Gastroesophageal sphincter (tissue), 4 donors: Measurements from ENCODE around the gene NR0B2. TPM values are rescaled to one million over a fixed set of nuclear protein-coding genes. Genes with fewer than 3 reads are reported as not detected.
A peak's percentile ranks its signal among the peaks of the same experiment; 100 is the strongest.

Source experiments
- ATAC-seq: fragments of 150-250 bp; one replicate; pipeline ENCODE4 v1.9.1; 2016; ENCODE audit warnings: mild to moderate bottlenecking, moderate library complexity
- H3K27ac ChIP-seq, 4 donors: fragments of 200-600 bp; sonication (generic) in 3 of 4; 1 replicate in 3 of 4; 2 replicates in 1 of 4; pipeline ENCODE4 v1.5.1; 2016 to 2019
- H3K27me3 ChIP-seq: fragments of 200-600 bp; sonication (generic); one replicate; pipeline ENCODE4 v1.5.1; 2019
- H3K36me3 ChIP-seq, 2 donors: fragments of 200-600 bp; sonication (generic); one replicate each; pipeline ENCODE4 v1.5.1; 2019; ENCODE audit warnings: control low read depth in 1 of 2
- H3K4me1 ChIP-seq, 3 donors: fragments of 200-600 bp; sonication (generic); 1 replicate in 2 of 3; 2 replicates in 1 of 3; pipeline ENCODE4 v1.5.1; 2016 to 2019; ENCODE audit warnings: control low read depth in 2 of 3
- H3K4me3 ChIP-seq, 2 donors: fragments of 200-600 bp; sonication (generic); one replicate each; pipeline ENCODE4 v1.5.1; 2019; ENCODE audit warnings: mild to moderate bottlenecking in 1 of 2, moderate library complexity in 1 of 2
- H3K9me3 ChIP-seq, 3 donors: fragments of 200-600 bp; sonication (generic); one replicate each; pipeline ENCODE4 v1.5.1; 2017 to 2019; ENCODE audit warnings: control low read depth in 2 of 3
- CTCF ChIP-seq, 4 experiments: fragments of 200-600 bp in 2 of 4; fragments of 450-650 bp in 2 of 4; sonication (generic) in 1 of 4; IDR thresholded peaks; one replicate each; pipeline ENCODE4 v1.5.1; 2017 to 2019; ENCODE audit warnings: antibody characterized with exemption in 4 of 4, mild to moderate bottlenecking in 2 of 4, moderate library complexity in 2 of 4
- EP300 ChIP-seq: sonication (generic); formaldehyde crosslinking; IDR thresholded peaks from one replicate; pipeline ENCODE4 v1.6.1; 2017; ENCODE audit warnings: antibody characterized with exemption, mild to moderate bottlenecking
- POLR2A ChIP-seq, 2 donors: fragments of 450-650 bp; IDR thresholded peaks; one replicate each; pipeline ENCODE4 v1.6.1; 2017; ENCODE audit warnings: antibody characterized with exemption in 2 of 2, mild to moderate bottlenecking in 2 of 2, moderate library complexity in 1 of 2
- POLR2AphosphoS5 ChIP-seq: sonication (generic); formaldehyde crosslinking; IDR thresholded peaks from one replicate; pipeline ENCODE4 v1.6.1; 2017; ENCODE audit warnings: antibody characterized with exemption
- WGBS, 2 donors: methylation state at CpG; one replicate each; pipeline ENCODE4 v1.1.5; 2018; ENCODE audit warnings: low coverage in 1 of 2; 5-methylcytosine and 5-hydroxymethylcytosine counted together
- total RNA-seq, 4 donors: library from RNA; depleted of rRNA; stranded (reverse); fragments of >200 nt; gene quantifications; one replicate each; pipeline ENCODE4 v1.1.0, GENCODE V29; 2016

Gene NR0B2
- total RNA-seq, 4 donors from 2014 or later, result not detected

- H3K4me1 ChIP-seq, result peaks cover 6 to 34% (median 10%) of the 10 kb centered on the region in 3 donors
- H3K27ac ChIP-seq, result no peak overlapping the region
- TF ChIP-seq EP300 (no peak), POLR2AphosphoS5 (no peak), CTCF (IDR thresholded peaks at IDR 0.05) (no peak), POLR2A (IDR thresholded peaks at IDR 0.05) (no peak)
- ATAC-seq, result no peak
- H3K27me3 ChIP-seq, result no peaks in the 10 kb centered on the region
- H3K4me3 ChIP-seq, result no peak overlapping the region
- peaks cover 0 to 66% of the 10 kb centered on the region in 2 donors for H3K36me3 ChIP-seq
- no peaks in the 10 kb centered on the region for H3K9me3 ChIP-seq
- 81 to 83% methylated on average over 1 to 4 of the region's 9 CpGs for WGBS, 2 donors
These were observed 16.4 kb downstream of the NR0B2 start for GRCh38 chr1:26897351-26897750.

- Histone ChIP-seq H3K27me3 (no peaks in the 10 kb centered on the region), H3K4me1 (peaks cover 2 to 35% (median 12%) of the 10 kb centered on the region in 3 donors), H3K27ac (no peak overlapping the region), H3K9me3 (no peaks in the 10 kb centered on the region), H3K4me3 (no peak overlapping the region), H3K36me3 (peaks cover 0 to 81% of the 10 kb centered on the region in 2 donors)
- ATAC-seq, result no peak
- 83 to 87% methylated on average over 3 to 12 of the region's 13 CpGs for WGBS, 2 donors
- TF ChIP-seq POLR2A (IDR thresholded peaks at IDR 0.05) (no peak), CTCF (IDR thresholded peaks at IDR 0.05) (no peak), POLR2AphosphoS5 (no peak), EP300 (no peak)
These were observed 19.5 kb downstream of the NR0B2 start for GRCh38 chr1:26894263-26894662.

GRCh38 chr1:26890467-26890796, 23.3 kb downstream of the NR0B2 start:
- Histone ChIP-seq H3K4me1 (peaks cover 3 to 41% (median 17%) of the 10 kb centered on the region in 3 donors), H3K9me3 (no peaks in the 10 kb centered on the region), H3K36me3 (peaks cover 0 to 82% of the 10 kb centered on the region in 2 donors), H3K27me3 (no peaks in the 10 kb centered on the region), H3K27ac (peak overlapping the region; percentile 79 to 98 (median 90)), H3K4me3 (peak overlapping the region; percentile 67 to 96)
- TF ChIP-seq EP300 (no peak), POLR2AphosphoS5 (no peak), POLR2A (IDR thresholded peaks at IDR 0.05) (no peak), CTCF (IDR thresholded peaks at IDR 0.05) (no peak)
- peak; percentile 32 for ATAC-seq
- WGBS, 2 donors, result 2 to 14% methylated on average over 2 to 10 of the region's 12 CpGs

GRCh38 chr1:26889551-26890466, 24.0 kb downstream of the NR0B2 start, which contains the start of gene GPN2:
Gene GPN2 (minus strand): TSS chr1:26890283. CDS start chr1:26890096, 187 bp downstream.
- H3K4me3 ChIP-seq, result peak within 1 kb of the TSS; percentile 67 to 96
- peak within 1 kb of the TSS; percentile 79 to 98 (median 90) for H3K27ac ChIP-seq
- H3K9me3 ChIP-seq, result no peaks in the 10 kb centered on the region
- peaks cover 0 to 82% of the 10 kb centered on the region in 2 donors for H3K36me3 ChIP-seq
- peak; percentile 58 to 64 for TF ChIP-seq POLR2A (IDR thresholded peaks at IDR 0.05)
- TF ChIP-seq CTCF (IDR thresholded peaks at IDR 0.05), result no peak
- peak; percentile 89 for TF ChIP-seq POLR2AphosphoS5
- WGBS, 2 donors, result 1 to 3% methylated on average over 8 to 21 of the region's 89 CpGs
- H3K27me3 ChIP-seq, result no peaks in the 10 kb centered on the region
- peak; percentile 89 for ATAC-seq
- peaks cover 3 to 38% (median 17%) of the 10 kb centered on the region in 3 donors for H3K4me1 ChIP-seq

GRCh38 chr1:26888231-26888630, 25.5 kb downstream of the NR0B2 start:
- no peak overlapping the region for H3K4me3 ChIP-seq
- H3K27me3 ChIP-seq, result no peaks in the 10 kb centered on the region
- no peak overlapping the region for H3K27ac ChIP-seq
- 100% methylated on average over 1 of the region's 1 CpG; no CpG with 5 or more reads in 1 of the 2 donors for WGBS, 2 donors
- peaks cover 0 to 82% of the 10 kb centered on the region in 2 donors for H3K36me3 ChIP-seq
- H3K4me1 ChIP-seq, result peaks cover 3 to 35% (median 17%) of the 10 kb centered on the region in 3 donors
- no peak for ATAC-seq
- no peaks in the 10 kb centered on the region for H3K9me3 ChIP-seq
- TF ChIP-seq POLR2A (IDR thresholded peaks at IDR 0.05) (no peak), CTCF (IDR thresholded peaks at IDR 0.05) (no peak), EP300 (no peak), POLR2AphosphoS5 (no peak)
